Fibroblast of pulmonary artery (primary cell): ENCODE results near the gene CLASP1.
A peak's percentile ranks its signal among the peaks of the same experiment; 100 is the strongest.
"Not testable (repeated sequence)": the region's sequence is repeated elsewhere in the genome, so short reads cannot be mapped to it uniquely, and the experiment has no call there.

Experiments
- DNase-seq: peaks from one replicate; pipeline ENCODE4 v3.0.0-alpha.2; 2010; ENCODE audit warnings: low read depth
- H3K4me3 ChIP-seq: replicated peaks from 2 replicates; pipeline ENCODE4 v1.5.1; 2011; ENCODE audit warnings: low read depth, mild to moderate bottlenecking, control low read depth, low read length, moderate library complexity
- CTCF ChIP-seq: IDR thresholded peaks from 2 replicates; pipeline ENCODE4 v1.5.1; 2011; ENCODE audit warnings: mild to moderate bottlenecking, control low read depth, low read length, inconsistent platforms; ENCODE audit errors: missing control alignments

Gene CLASP1

GRCh38 chr2:121376535-121377250 lies 272.6 kb downstream of the CLASP1 start:
- no peak for TF ChIP-seq CTCF
- DNase-seq: peak; percentile 76
- no peak overlapping the region for H3K4me3 ChIP-seq

- TF ChIP-seq CTCF: no peak
- no peak overlapping the region for H3K4me3 ChIP-seq
- DNase-seq: peak; percentile 38
These were observed 273.6 kb downstream of the CLASP1 start for GRCh38 chr2:121375621-121376159.

GRCh38 chr2:121374412-121375075 lies 274.7 kb downstream of the CLASP1 start:
- not testable (repeated sequence) for DNase-seq, H3K4me3 ChIP-seq

GRCh38 chr2:121372721-121373353 lies 276.4 kb downstream of the CLASP1 start:
- no peak for DNase-seq
- H3K4me3 ChIP-seq: no peak overlapping the region
- TF ChIP-seq CTCF: no peak

- DNase-seq: no peak
- no peak overlapping the region for H3K4me3 ChIP-seq
- TF ChIP-seq CTCF: no peak
These were observed 277.2 kb downstream of the CLASP1 start for GRCh38 chr2:121372082-121372481.

GRCh38 chr2:121368836-121369235 lies 280.4 kb downstream of the CLASP1 start:
- no peak overlapping the region for H3K4me3 ChIP-seq
- TF ChIP-seq CTCF: no peak
- no peak for DNase-seq

GRCh38 chr2:121368155-121368554 lies 281.1 kb downstream of the CLASP1 start:
- DNase-seq: no peak
- H3K4me3 ChIP-seq: no peak overlapping the region
- no peak for TF ChIP-seq CTCF
